H54 (cell line): ENCODE results near the gene PRDM16.

Experiments
- DNase-seq: peaks from one replicate; pipeline ENCODE4 v3.0.0; 2011; ENCODE audit warnings: low spot score, mixed read lengths; ENCODE audit not compliant: insufficient read length
- FAIRE-seq: peaks from 3 replicates; lab custom pipeline; 2011; peaks lifted over from hg19 to GRCh38; lab: Jason Lieb, UNC
- POLR2A ChIP-seq: IDR thresholded peaks from 2 replicates; pipeline ENCODE4 v1.6.1; 2011; ENCODE audit warnings: low read depth, mild to moderate bottlenecking, low read length

PRDM16 gene

GRCh38 chr1:3073489-3074296 is 4.7 kb downstream of the PRDM16 start:
- DNase-seq (no peak), FAIRE-seq (no peak)
- no peak for TF ChIP-seq POLR2A

GRCh38 chr1:3074297-3074741 is 5.3 kb downstream of the PRDM16 start:
- no peak for FAIRE-seq
- DNase-seq = no peak
- no peak for TF ChIP-seq POLR2A

- TF ChIP-seq POLR2A = no peak
- FAIRE-seq = no peak
- DNase-seq = no peak
Observed at GRCh38 chr1:3074800-3075199, 5.8 kb downstream of the PRDM16 start.

- TF ChIP-seq POLR2A = no peak
- FAIRE-seq (no peak), DNase-seq (no peak)
Observed at GRCh38 chr1:3075666-3076362, 6.8 kb downstream of the PRDM16 start.

- TF ChIP-seq POLR2A = no peak
- DNase-seq (no peak), FAIRE-seq (no peak)
Observed at GRCh38 chr1:3076363-3076740, 7.3 kb downstream of the PRDM16 start.

GRCh38 chr1:3077081-3077480 is 8.1 kb downstream of the PRDM16 start:
- DNase-seq = no peak
- TF ChIP-seq POLR2A = no peak
- FAIRE-seq = no peak

- TF ChIP-seq POLR2A = no peak
- FAIRE-seq (no peak), DNase-seq (no peak)
Observed at GRCh38 chr1:3077561-3077960, 8.6 kb downstream of the PRDM16 start.

GRCh38 chr1:3078430-3078861 is 9.4 kb downstream of the PRDM16 start:
- FAIRE-seq (no peak), DNase-seq (no peak)
- TF ChIP-seq POLR2A = no peak

- no peak for DNase-seq
- no peak for TF ChIP-seq POLR2A
- FAIRE-seq = no peak
Observed at GRCh38 chr1:3078871-3079270, 9.9 kb downstream of the PRDM16 start.

GRCh38 chr1:3079381-3080052 is 10.5 kb downstream of the PRDM16 start:
- DNase-seq = no peak
- FAIRE-seq = no peak
- no peak for TF ChIP-seq POLR2A

- DNase-seq (no peak), FAIRE-seq (no peak)
- TF ChIP-seq POLR2A = no peak
Observed at GRCh38 chr1:3080053-3080955, 11.3 kb downstream of the PRDM16 start.

- DNase-seq (no peak), FAIRE-seq (no peak)
- no peak for TF ChIP-seq POLR2A
Observed at GRCh38 chr1:3081171-3081683, 12.2 kb downstream of the PRDM16 start.

- FAIRE-seq = no peak
Observed at GRCh38 chr1:3082051-3082450, 13.0 kb downstream of the PRDM16 start.

More at GRCh38 chr1:3082051-3082450, 13.0 kb downstream of the PRDM16 start:
- TF ChIP-seq POLR2A = no peak
- no peak for DNase-seq
